Caco-2 (cell line): ENCODE results near the gene ATXN1. TPM values are rescaled to one million over a fixed set of nuclear protein-coding genes. Genes with fewer than 3 reads are reported as not detected.

Experiments
- BruUV-seq: library from RNA; stranded (reverse); fragments of 400-500 nt; replicated peaks from 2 replicates; lab custom pipeline; 2021; lab: Mats Ljungman, UMichigan
- CTCF ChIA-PET: fragments of 300-600 bp; sonication (Branson Sonifier 250); formaldehyde crosslinking; loops from one replicate; lab custom pipeline; 2022; ENCODE audit warnings: antibody characterized with exemption; lab: Charles Lee
- POLR2A ChIA-PET: fragments of 300-600 bp; sonication (Branson Sonifier 250); formaldehyde crosslinking; loops from one replicate; lab custom pipeline; 2022; ENCODE audit warnings: antibody characterized with exemption; lab: Charles Lee
- DNase-seq, 2 experiments: peaks; one replicate each; pipeline versions ENCODE4 v3.0.0 to v3.0.0-alpha.2; 2020 to 2022
- H3K27me3 ChIP-seq: replicated peaks from 2 replicates; pipeline ENCODE4 v1.6.0; 2011; ENCODE audit warnings: low read length; ENCODE audit not compliant: control insufficient read depth, insufficient read depth
- H3K36me3 ChIP-seq: 2 replicates; pipeline ENCODE4 v1.5.1; 2011; ENCODE audit warnings: low read length; ENCODE audit not compliant: control insufficient read depth, insufficient read depth
- H3K4me1 ChIP-seq: fragments of 250-450 bp; sonication (Bioruptor Pico); 2 replicates; pipeline ENCODE4 v1.5.1; 2020; ENCODE audit warnings: mild to moderate bottlenecking
- H3K4me3 ChIP-seq: 2 replicates; pipeline ENCODE4 v1.5.1; 2011; ENCODE audit warnings: low read depth, mild to moderate bottlenecking, control low read depth, low read length
- H3K9me3 ChIP-seq: fragments of 250-450 bp; sonication (Bioruptor Pico); 2 replicates; pipeline ENCODE4 v1.5.1; 2020; ENCODE audit warnings: mild to moderate bottlenecking, moderate library complexity
- H3K27ac Mint-ChIP-seq: one replicate; pipeline ENCODE4 v1.8.0; 2022; ENCODE audit warnings: mixed read lengths; ENCODE audit not compliant: unreplicated experiment
- H3K27me3 Mint-ChIP-seq: one replicate; pipeline ENCODE4 v1.8.0; 2022; ENCODE audit warnings: mixed read lengths; ENCODE audit not compliant: insufficient read depth, unreplicated experiment
- H3K36me3 Mint-ChIP-seq: one replicate; pipeline ENCODE4 v1.8.0; 2022; ENCODE audit warnings: mild to moderate bottlenecking, mixed read lengths; ENCODE audit not compliant: insufficient read depth, unreplicated experiment
- H3K4me1 Mint-ChIP-seq: one replicate; pipeline ENCODE4 v1.8.0; 2022; ENCODE audit warnings: low read depth, mixed read lengths; ENCODE audit not compliant: unreplicated experiment
- H3K4me3 Mint-ChIP-seq: one replicate; pipeline ENCODE4 v1.8.0; 2022; ENCODE audit warnings: mild to moderate bottlenecking, moderate library complexity, mixed read lengths; ENCODE audit not compliant: unreplicated experiment
- H3K9me3 Mint-ChIP-seq: one replicate; pipeline ENCODE4 v1.8.0; 2022; ENCODE audit warnings: mixed read lengths; ENCODE audit not compliant: unreplicated experiment
- intact Hi-C: fragments of 100-400 bp; cut with micrococcal nuclease; formaldehyde crosslinking; loops from one replicate; pipeline ENCODE4 v1.10.0; 2022; ENCODE audit not compliant: unreplicated experiment
- total RNA-seq: library from RNA; stranded (reverse); gene quantifications from 2 replicates; pipeline ENCODE4 v1.2.3, GENCODE V29; 2022
- TF ChIP-seq, protein P1 (sequence below), 2 experiments: fragments of 200-600 bp in 1 of 2; IDR thresholded peaks; 1 replicate in 1 of 2; 2 replicates in 1 of 2; pipeline versions ENCODE4 v1.5.1 to v1.8.0; 2011 to 2022; ENCODE audit warnings: antibody characterized with exemption in 1 of 2, control low read depth in 1 of 2, inconsistent platforms in 1 of 2, low read depth in 1 of 2, low read length in 1 of 2, mild to moderate bottlenecking in 1 of 2, moderate library complexity in 1 of 2; ENCODE audit not compliant: insufficient read depth in 1 of 2, severe bottlenecking in 1 of 2, unreplicated experiment in 1 of 2

Gene ATXN1
- total RNA-seq, 1 experiment from 2014 or later = 14.2 TPM

DNA sequence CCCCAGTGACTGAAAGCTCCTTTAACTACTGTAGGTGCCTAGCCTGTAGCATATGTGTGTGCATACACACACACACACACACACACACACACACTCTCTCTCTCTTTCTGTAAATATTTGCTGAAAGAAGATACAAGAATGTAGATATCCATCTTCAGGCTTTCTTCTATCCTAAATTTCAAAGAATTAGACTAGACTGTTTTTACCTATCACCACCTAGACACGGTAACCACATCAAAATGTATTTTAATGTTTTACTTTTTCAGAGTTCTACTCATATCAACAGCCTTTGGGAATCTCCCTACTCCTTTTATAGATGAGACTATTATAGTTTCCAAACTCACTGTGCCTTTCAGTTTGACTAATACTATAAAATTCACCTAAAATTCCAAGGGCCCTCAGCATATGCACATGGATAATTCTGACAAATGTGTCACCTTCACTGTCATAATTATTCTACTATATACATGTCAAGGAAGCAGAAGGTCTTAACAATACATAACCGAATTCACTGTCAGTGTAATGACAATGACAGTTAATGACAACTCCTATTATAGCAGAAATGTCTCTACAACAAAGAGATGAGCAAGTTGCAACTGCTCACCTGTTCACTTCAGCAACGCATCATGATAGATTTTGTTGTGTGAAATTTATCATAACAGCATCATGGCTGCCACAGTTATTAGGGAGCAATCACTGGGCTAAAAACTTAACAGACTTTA is 286.3 kb downstream of the ATXN1 start:
- Histone ChIP-seq H3K27me3 (no peaks in the 10 kb centered on the region), H3K4me3 (no peak overlapping the region), H3K4me1 (peaks cover 50% of the 10 kb centered on the region), H3K36me3 (no peaks in the 10 kb centered on the region), H3K9me3 (no peaks in the 10 kb centered on the region)
- ChIA-PET POLR2A (no interaction called here), CTCF (no interaction called here)
- Mint-ChIP-seq H3K9me3 (no peaks in the 10 kb centered on the region), H3K4me3 (no peak overlapping the region), H3K36me3 (no peaks in the 10 kb centered on the region), H3K27me3 (no peaks in the 10 kb centered on the region), H3K27ac (no peak overlapping the region), H3K4me1 (peaks cover 34% of the 10 kb centered on the region)
- DNase-seq = no peak
- intact Hi-C loops = loop anchor here (5.0 kb wide), 1 partner anchor 43 kb away; no protein-coding TSS in a partner anchor
- TF ChIP-seq, protein P1, sequence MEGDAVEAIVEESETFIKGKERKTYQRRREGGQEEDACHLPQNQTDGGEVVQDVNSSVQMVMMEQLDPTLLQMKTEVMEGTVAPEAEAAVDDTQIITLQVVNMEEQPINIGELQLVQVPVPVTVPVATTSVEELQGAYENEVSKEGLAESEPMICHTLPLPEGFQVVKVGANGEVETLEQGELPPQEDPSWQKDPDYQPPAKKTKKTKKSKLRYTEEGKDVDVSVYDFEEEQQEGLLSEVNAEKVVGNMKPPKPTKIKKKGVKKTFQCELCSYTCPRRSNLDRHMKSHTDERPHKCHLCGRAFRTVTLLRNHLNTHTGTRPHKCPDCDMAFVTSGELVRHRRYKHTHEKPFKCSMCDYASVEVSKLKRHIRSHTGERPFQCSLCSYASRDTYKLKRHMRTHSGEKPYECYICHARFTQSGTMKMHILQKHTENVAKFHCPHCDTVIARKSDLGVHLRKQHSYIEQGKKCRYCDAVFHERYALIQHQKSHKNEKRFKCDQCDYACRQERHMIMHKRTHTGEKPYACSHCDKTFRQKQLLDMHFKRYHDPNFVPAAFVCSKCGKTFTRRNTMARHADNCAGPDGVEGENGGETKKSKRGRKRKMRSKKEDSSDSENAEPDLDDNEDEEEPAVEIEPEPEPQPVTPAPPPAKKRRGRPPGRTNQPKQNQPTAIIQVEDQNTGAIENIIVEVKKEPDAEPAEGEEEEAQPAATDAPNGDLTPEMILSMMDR (IDR thresholded peaks at IDR 0.05; ENCODE audit: insufficient read depth in 1 of 2, low read depth in 1 of 2, low read length in 1 of 2, severe bottlenecking in 1 of 2, unreplicated experiment in 1 of 2) = no peak
- no TSS peak for BruUV-seq

GRCh38 chr6:16473908-16474771 is 287.1 kb downstream of the ATXN1 start:
- H3K4me3 Mint-ChIP-seq = peak overlapping the region; percentile 10
- intact Hi-C loops = loop anchor here (5.0 kb wide), 1 partner anchor 42 kb away; no protein-coding TSS in a partner anchor
- H3K27me3 Mint-ChIP-seq = no peaks in the 10 kb centered on the region
- DNase-seq = no peak
- Histone ChIP-seq H3K27me3 (no peaks in the 10 kb centered on the region), H3K4me1 (peaks cover 50% of the 10 kb centered on the region), H3K4me3 (no peak overlapping the region), H3K36me3 (no peaks in the 10 kb centered on the region), H3K9me3 (no peaks in the 10 kb centered on the region)
- H3K36me3 Mint-ChIP-seq = no peaks in the 10 kb centered on the region
- TF ChIP-seq, protein P1 (IDR thresholded peaks at IDR 0.05; ENCODE audit: insufficient read depth in 1 of 2, low read depth in 1 of 2, low read length in 1 of 2, severe bottlenecking in 1 of 2, unreplicated experiment in 1 of 2) = no peak
- peak overlapping the region; percentile 61 for H3K27ac Mint-ChIP-seq
- CTCF ChIA-PET = no interaction called here
- no peaks in the 10 kb centered on the region for H3K9me3 Mint-ChIP-seq
- peaks cover 34% of the 10 kb centered on the region for H3K4me1 Mint-ChIP-seq
- POLR2A ChIA-PET = no interaction called here
- no TSS peak for BruUV-seq

DNA sequence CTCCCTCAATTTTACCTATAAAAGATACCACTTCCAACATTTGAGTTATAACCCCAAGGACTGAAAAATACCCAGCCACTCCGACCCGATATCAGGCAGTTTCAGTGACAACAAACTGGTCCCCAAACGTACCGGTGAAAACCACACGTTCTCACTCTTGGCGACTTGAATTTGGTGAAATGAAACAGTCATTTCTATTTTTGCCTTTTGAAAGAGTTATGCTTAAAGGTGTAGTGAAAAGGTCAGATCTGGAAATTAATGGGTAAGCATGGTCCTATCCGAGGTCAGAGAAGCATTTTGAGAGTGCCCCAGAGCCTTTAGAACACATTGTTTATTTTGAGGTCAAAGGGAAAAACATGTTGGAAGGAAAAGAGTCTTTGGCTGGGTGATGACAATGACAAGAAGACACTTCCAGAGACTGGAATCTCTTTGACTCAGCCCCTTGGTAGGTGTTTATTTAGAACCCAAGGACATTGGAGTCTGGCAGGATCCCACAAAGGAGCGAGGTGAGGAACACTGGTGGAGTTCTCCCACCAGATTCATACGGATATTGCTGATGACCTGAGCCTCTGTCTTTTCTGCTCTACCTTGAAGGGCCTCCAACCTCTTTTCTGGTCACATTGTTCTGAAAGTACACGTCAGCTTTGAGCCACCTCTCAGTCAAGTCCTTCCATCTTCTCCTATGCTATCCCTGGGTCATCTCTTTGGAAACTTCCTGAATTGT is 287.9 kb downstream of the ATXN1 start:
- H3K36me3 Mint-ChIP-seq = no peaks in the 10 kb centered on the region
- peaks cover 50% of the 10 kb centered on the region for H3K4me1 ChIP-seq
- no TSS peak for BruUV-seq
- no peak for DNase-seq
- peak overlapping the region; percentile 61 for H3K27ac Mint-ChIP-seq
- no peaks in the 10 kb centered on the region for H3K9me3 ChIP-seq
- H3K4me3 ChIP-seq = no peak overlapping the region
- no peaks in the 10 kb centered on the region for H3K9me3 Mint-ChIP-seq
- POLR2A ChIA-PET = interaction anchor here (0.5 kb wide), 1 partner anchor 286 kb away, joined by 5 read pairs; no protein-coding TSS in a partner anchor
- intact Hi-C loops = loop anchor here (5.0 kb wide), 1 partner anchor 41 kb away; no protein-coding TSS in a partner anchor
- H3K36me3 ChIP-seq = no peaks in the 10 kb centered on the region
- TF ChIP-seq, protein P1 (IDR thresholded peaks at IDR 0.05; ENCODE audit: insufficient read depth in 1 of 2, low read depth in 1 of 2, low read length in 1 of 2, severe bottlenecking in 1 of 2, unreplicated experiment in 1 of 2) = no peak
- H3K4me1 Mint-ChIP-seq = peaks cover 34% of the 10 kb centered on the region
- CTCF ChIA-PET = interaction anchor here (1.1 to 1.6 kb wide), 2 partner anchors 23 to 288 kb away, joined by 3 to 4 read pairs; partner anchors contain the start of gene ATXN1
- peak overlapping the region; percentile 10 for H3K4me3 Mint-ChIP-seq
- no peaks in the 10 kb centered on the region for H3K27me3 ChIP-seq
- H3K27me3 Mint-ChIP-seq = no peaks in the 10 kb centered on the region
